GM23338 (cell line): ENCODE results near the gene RBM44. TPM values are rescaled to one million over a fixed set of nuclear protein-coding genes. Genes with fewer than 3 reads are reported as not detected.

Experiments used
- ATAC-seq: fragments of 200-7000 bp; cut with Tn5 transposase; 3 replicates; pipeline ENCODE4 v1.9.1; 2020
- DNase-seq: peaks from one replicate; pipeline ENCODE4 v3.0.0-alpha.2; 2015; ENCODE audit warnings: low spot score
- H2AFZ ChIP-seq: fragments of 200-600 bp; sonication (generic); 2 replicates; pipeline ENCODE4 v1.8.0; 2016; ENCODE audit warnings: antibody characterized with exemption, mild to moderate bottlenecking, moderate library complexity
- H3F3A ChIP-seq: fragments of 200-600 bp; sonication (generic); replicated peaks from 2 replicates; pipeline ENCODE4 v1.8.0; 2017; ENCODE audit warnings: antibody characterized with exemption, mixed run types, low read depth
- H3K27ac ChIP-seq: fragments of 200-600 bp; sonication (generic); 2 replicates; pipeline ENCODE4 v1.6.1; 2016; ENCODE audit warnings: low read depth
- H3K27me3 ChIP-seq: fragments of 200-600 bp; sonication (generic); 2 replicates; pipeline ENCODE4 v1.8.0; 2016; ENCODE audit warnings: mild to moderate bottlenecking, mixed run types, moderate library complexity; ENCODE audit not compliant: insufficient read depth
- H3K36me3 ChIP-seq: fragments of 200-600 bp; sonication (generic); 2 replicates; pipeline ENCODE4 v1.8.0; 2016; ENCODE audit warnings: mild to moderate bottlenecking; ENCODE audit not compliant: insufficient read depth
- H3K4me1 ChIP-seq: fragments of 200-600 bp; sonication (generic); 2 replicates; pipeline ENCODE4 v1.8.0; 2016; ENCODE audit warnings: mild to moderate bottlenecking, moderate library complexity; ENCODE audit not compliant: insufficient read depth
- H3K4me2 ChIP-seq: fragments of 200-600 bp; sonication (generic); 2 replicates; pipeline ENCODE4 v1.7.1; 2017; ENCODE audit warnings: mixed run types
- H3K4me3 ChIP-seq: fragments of 200-600 bp; sonication (generic); 2 replicates; pipeline ENCODE4 v1.6.1; 2016; ENCODE audit warnings: mixed run types
- H3K79me2 ChIP-seq: fragments of 200-600 bp; sonication (generic); replicated peaks from 2 replicates; pipeline ENCODE4 v1.8.0; 2017; ENCODE audit warnings: mild to moderate bottlenecking; ENCODE audit not compliant: insufficient read depth
- H3K9me2 ChIP-seq: fragments of 200-600 bp; sonication (generic); 2 replicates; pipeline ENCODE4 v1.8.0; 2017; ENCODE audit not compliant: insufficient read depth
- H4K20me1 ChIP-seq: fragments of 200-600 bp; sonication (generic); replicated peaks from 2 replicates; pipeline ENCODE4 v1.8.0; 2017; ENCODE audit warnings: mild to moderate bottlenecking; ENCODE audit not compliant: insufficient read depth
- H3K27ac Mint-ChIP-seq: 2 replicates; pipeline ENCODE4 v1.8.0; 2020; ENCODE audit warnings: inconsistent platforms, mild to moderate bottlenecking, moderate library complexity, mixed read lengths
- H3K27me3 Mint-ChIP-seq: 3 replicates; pipeline ENCODE4 v1.8.0; 2022; ENCODE audit warnings: low read depth, mild to moderate bottlenecking, moderate library complexity, mixed read lengths, inconsistent platforms; ENCODE audit not compliant: insufficient read depth, poor library complexity
- H3K36me3 Mint-ChIP-seq: 3 replicates; pipeline ENCODE4 v1.8.0; 2021; ENCODE audit warnings: low read depth, mild to moderate bottlenecking, inconsistent platforms, moderate library complexity, mixed read lengths
- H3K4me1 Mint-ChIP-seq: 3 replicates; pipeline ENCODE4 v1.8.0; 2020; ENCODE audit warnings: mild to moderate bottlenecking, inconsistent platforms, mixed read lengths
- H3K4me3 Mint-ChIP-seq: 3 replicates; pipeline ENCODE4 v1.8.0; 2021; ENCODE audit warnings: moderate library complexity, mild to moderate bottlenecking, inconsistent platforms, mixed read lengths
- H3K9me3 Mint-ChIP-seq: 3 replicates; pipeline ENCODE4 v1.8.0; 2020; ENCODE audit warnings: moderate library complexity, mild to moderate bottlenecking, inconsistent platforms, mixed read lengths
- EZH2 ChIP-seq: fragments of 200-600 bp; sonication (generic); IDR thresholded peaks from one replicate; pipeline ENCODE4 v1.8.0; 2017; ENCODE audit warnings: antibody characterized with exemption, mild to moderate bottlenecking, low read depth; ENCODE audit not compliant: unreplicated experiment
- EZH2phosphoT487 ChIP-seq: fragments of 200-600 bp; sonication (generic); IDR thresholded peaks from one replicate; pipeline ENCODE4 v1.8.1; 2018; ENCODE audit warnings: antibody characterized with exemption; ENCODE audit not compliant: unreplicated experiment
- NANOG ChIP-seq: IDR thresholded peaks from 2 replicates; pipeline ENCODE4 v1.6.1; 2016; ENCODE audit warnings: antibody characterized with exemption, borderline replicate concordance
- STAT1 ChIP-seq: IDR thresholded peaks from one replicate; pipeline ENCODE4 v1.6.1; 2016; ENCODE audit warnings: antibody characterized with exemption; ENCODE audit not compliant: unreplicated experiment
- ZNF114 ChIP-seq: fragments of 250-450 bp; sonication (Bioruptor Pico); IDR thresholded peaks from 2 replicates; pipeline ENCODE4 v1.5.0; 2020; ENCODE audit warnings: mild to moderate bottlenecking, moderate library complexity
- ZNF331 ChIP-seq: fragments of 250-450 bp; sonication (Bioruptor Pico); IDR thresholded peaks from 2 replicates; pipeline ENCODE4 v1.5.0; 2020; ENCODE audit warnings: low read depth, mild to moderate bottlenecking, moderate library complexity
- polyA plus RNA-seq: library from polyadenylated mRNA; unstranded; fragments of >200 nt; fragmentation: Nextera tagmentation; extraction: Ambion mirVana; gene quantifications from 2 replicates; pipeline ENCODE4 v1.2.1, GENCODE V29; 2016
- total RNA-seq: library from RNA; depleted of rRNA; stranded (reverse); fragments of >200 nt; shearing (Covaris generic); gene quantifications from 2 replicates; pipeline ENCODE4 v1.2.3, GENCODE V29; 2014
- TF ChIP-seq, protein P1 (sequence below), 2 experiments: fragments of 200-600 bp in 1 of 2; sonication (generic) in 1 of 2; conservative IDR thresholded peaks; 2 replicates each; pipeline versions ENCODE4 v1.5.1 to v1.6.1; 2016 to 2017; ENCODE audit warnings: antibody characterized with exemption in 2 of 2, low read depth in 2 of 2, mild to moderate bottlenecking in 2 of 2, moderate library complexity in 1 of 2
- TF ChIP-seq, protein P2 (sequence below): fragments of 250-450 bp; sonication (Bioruptor Pico); IDR thresholded peaks from 2 replicates; pipeline ENCODE4 v1.5.0; 2020; ENCODE audit warnings: mild to moderate bottlenecking, moderate library complexity
- TF ChIP-seq, protein P3 (sequence below): IDR thresholded peaks from one replicate; pipeline ENCODE4 v1.6.1; 2018; ENCODE audit warnings: antibody characterized with exemption; ENCODE audit not compliant: unreplicated experiment

Gene RBM44
- total and polyA plus RNA-seq, 2 experiments from 2014 or later, result 0.29 to 0.87 TPM

DNA sequence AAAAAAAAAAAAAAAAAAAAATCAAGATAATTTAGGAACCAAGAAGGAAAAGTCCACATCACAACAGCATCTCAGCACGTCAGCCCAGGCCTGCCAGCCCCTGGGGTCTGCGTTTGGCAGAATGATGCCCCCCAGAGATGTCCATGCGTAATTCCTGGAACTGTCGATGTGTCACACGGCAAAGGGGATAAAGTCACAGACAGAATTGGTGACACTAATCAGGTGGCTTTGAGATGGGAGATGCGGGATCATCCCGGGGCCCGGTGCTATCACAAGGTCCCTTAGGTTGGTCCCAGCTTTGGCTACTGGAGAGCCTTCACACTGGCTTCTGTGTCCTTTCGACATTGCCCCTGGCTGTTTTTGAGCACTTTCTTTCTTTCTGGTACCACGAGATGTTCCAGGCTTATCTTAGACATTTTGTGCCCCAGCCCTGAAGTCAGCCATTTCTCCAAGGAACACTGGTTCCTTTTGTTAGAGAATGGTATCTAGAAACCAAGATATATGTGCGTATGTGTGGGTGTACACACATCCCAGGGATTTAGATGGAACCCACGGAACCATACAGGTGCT, 81.5 kb downstream of the RBM44 start:
- H3F3A ChIP-seq, result no peaks in the 10 kb centered on the region
- Mint-ChIP-seq H3K9me3 (no peaks in the 10 kb centered on the region), H3K27ac (no peak overlapping the region), H3K4me1 (peaks cover 6% of the 10 kb centered on the region), H3K36me3 (no peaks in the 10 kb centered on the region), H3K4me3 (no peak overlapping the region), H3K27me3 (peaks cover 5% of the 10 kb centered on the region)
- no peak for TF ChIP-seq ZNF114 (CRISPR knock-in tag)
- TF ChIP-seq NANOG, result no peak
- TF ChIP-seq, protein P1, sequence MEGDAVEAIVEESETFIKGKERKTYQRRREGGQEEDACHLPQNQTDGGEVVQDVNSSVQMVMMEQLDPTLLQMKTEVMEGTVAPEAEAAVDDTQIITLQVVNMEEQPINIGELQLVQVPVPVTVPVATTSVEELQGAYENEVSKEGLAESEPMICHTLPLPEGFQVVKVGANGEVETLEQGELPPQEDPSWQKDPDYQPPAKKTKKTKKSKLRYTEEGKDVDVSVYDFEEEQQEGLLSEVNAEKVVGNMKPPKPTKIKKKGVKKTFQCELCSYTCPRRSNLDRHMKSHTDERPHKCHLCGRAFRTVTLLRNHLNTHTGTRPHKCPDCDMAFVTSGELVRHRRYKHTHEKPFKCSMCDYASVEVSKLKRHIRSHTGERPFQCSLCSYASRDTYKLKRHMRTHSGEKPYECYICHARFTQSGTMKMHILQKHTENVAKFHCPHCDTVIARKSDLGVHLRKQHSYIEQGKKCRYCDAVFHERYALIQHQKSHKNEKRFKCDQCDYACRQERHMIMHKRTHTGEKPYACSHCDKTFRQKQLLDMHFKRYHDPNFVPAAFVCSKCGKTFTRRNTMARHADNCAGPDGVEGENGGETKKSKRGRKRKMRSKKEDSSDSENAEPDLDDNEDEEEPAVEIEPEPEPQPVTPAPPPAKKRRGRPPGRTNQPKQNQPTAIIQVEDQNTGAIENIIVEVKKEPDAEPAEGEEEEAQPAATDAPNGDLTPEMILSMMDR (conservative IDR thresholded peaks at IDR 0.05; ENCODE audit: low read depth in 2 of 2), result no peak
- TF ChIP-seq, protein P2, sequence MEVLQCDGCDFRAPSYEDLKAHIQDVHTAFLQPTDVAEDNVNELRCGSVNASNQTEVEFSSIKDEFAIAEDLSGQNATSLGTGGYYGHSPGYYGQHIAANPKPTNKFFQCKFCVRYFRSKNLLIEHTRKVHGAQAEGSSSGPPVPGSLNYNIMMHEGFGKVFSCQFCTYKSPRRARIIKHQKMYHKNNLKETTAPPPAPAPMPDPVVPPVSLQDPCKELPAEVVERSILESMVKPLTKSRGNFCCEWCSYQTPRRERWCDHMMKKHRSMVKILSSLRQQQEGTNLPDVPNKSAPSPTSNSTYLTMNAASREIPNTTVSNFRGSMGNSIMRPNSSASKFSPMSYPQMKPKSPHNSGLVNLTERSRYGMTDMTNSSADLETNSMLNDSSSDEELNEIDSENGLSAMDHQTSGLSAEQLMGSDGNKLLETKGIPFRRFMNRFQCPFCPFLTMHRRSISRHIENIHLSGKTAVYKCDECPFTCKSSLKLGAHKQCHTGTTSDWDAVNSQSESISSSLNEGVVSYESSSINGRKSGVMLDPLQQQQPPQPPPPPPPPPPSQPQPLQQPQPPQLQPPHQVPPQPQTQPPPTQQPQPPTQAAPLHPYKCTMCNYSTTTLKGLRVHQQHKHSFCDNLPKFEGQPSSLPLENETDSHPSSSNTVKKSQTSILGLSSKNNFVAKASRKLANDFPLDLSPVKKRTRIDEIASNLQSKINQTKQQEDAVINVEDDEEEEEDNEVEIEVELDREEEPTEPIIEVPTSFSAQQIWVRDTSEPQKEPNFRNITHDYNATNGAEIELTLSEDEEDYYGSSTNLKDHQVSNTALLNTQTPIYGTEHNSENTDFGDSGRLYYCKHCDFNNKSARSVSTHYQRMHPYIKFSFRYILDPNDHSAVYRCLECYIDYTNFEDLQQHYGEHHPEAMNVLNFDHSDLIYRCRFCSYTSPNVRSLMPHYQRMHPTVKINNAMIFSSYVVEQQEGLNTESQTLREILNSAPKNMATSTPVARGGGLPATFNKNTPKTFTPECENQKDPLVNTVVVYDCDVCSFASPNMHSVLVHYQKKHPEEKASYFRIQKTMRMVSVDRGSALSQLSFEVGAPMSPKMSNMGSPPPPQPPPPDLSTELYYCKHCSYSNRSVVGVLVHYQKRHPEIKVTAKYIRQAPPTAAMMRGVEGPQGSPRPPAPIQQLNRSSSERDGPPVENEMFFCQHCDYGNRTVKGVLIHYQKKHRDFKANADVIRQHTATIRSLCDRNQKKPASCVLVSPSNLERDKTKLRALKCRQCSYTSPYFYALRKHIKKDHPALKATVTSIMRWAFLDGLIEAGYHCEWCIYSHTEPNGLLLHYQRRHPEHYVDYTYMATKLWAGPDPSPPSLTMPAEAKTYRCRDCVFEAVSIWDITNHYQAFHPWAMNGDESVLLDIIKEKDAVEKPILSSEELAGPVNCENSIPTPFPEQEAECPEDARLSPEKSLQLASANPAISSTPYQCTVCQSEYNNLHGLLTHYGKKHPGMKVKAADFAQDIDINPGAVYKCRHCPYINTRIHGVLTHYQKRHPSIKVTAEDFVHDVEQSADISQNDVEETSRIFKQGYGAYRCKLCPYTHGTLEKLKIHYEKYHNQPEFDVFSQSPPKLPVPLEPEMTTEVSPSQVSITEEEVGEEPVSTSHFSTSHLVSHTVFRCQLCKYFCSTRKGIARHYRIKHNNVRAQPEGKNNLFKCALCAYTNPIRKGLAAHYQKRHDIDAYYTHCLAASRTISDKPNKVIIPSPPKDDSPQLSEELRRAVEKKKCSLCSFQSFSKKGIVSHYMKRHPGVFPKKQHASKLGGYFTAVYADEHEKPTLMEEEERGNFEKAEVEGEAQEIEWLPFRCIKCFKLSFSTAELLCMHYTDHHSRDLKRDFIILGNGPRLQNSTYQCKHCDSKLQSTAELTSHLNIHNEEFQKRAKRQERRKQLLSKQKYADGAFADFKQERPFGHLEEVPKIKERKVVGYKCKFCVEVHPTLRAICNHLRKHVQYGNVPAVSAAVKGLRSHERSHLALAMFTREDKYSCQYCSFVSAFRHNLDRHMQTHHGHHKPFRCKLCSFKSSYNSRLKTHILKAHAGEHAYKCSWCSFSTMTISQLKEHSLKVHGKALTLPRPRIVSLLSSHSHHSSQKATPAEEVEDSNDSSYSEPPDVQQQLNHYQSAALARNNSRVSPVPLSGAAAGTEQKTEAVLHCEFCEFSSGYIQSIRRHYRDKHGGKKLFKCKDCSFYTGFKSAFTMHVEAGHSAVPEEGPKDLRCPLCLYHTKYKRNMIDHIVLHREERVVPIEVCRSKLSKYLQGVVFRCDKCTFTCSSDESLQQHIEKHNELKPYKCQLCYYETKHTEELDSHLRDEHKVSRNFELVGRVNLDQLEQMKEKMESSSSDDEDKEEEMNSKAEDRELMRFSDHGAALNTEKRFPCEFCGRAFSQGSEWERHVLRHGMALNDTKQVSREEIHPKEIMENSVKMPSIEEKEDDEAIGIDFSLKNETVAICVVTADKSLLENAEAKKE (CRISPR knock-in tag), result no peak
- TF ChIP-seq EZH2phosphoT487, result no peak
- TF ChIP-seq, protein P3, sequence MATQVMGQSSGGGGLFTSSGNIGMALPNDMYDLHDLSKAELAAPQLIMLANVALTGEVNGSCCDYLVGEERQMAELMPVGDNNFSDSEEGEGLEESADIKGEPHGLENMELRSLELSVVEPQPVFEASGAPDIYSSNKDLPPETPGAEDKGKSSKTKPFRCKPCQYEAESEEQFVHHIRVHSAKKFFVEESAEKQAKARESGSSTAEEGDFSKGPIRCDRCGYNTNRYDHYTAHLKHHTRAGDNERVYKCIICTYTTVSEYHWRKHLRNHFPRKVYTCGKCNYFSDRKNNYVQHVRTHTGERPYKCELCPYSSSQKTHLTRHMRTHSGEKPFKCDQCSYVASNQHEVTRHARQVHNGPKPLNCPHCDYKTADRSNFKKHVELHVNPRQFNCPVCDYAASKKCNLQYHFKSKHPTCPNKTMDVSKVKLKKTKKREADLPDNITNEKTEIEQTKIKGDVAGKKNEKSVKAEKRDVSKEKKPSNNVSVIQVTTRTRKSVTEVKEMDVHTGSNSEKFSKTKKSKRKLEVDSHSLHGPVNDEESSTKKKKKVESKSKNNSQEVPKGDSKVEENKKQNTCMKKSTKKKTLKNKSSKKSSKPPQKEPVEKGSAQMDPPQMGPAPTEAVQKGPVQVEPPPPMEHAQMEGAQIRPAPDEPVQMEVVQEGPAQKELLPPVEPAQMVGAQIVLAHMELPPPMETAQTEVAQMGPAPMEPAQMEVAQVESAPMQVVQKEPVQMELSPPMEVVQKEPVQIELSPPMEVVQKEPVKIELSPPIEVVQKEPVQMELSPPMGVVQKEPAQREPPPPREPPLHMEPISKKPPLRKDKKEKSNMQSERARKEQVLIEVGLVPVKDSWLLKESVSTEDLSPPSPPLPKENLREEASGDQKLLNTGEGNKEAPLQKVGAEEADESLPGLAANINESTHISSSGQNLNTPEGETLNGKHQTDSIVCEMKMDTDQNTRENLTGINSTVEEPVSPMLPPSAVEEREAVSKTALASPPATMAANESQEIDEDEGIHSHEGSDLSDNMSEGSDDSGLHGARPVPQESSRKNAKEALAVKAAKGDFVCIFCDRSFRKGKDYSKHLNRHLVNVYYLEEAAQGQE, result no peak
- TF ChIP-seq ZNF331 (CRISPR knock-in tag), result no peak
- TF ChIP-seq EZH2, result no peak
- no peak for TF ChIP-seq STAT1
- no peaks in the 10 kb centered on the region for H3K36me3 ChIP-seq
- no peak overlapping the region for H3K4me3 ChIP-seq
- no peaks in the 10 kb centered on the region for H3K4me1 ChIP-seq
- H3K27ac ChIP-seq, result no peak overlapping the region
- no peak overlapping the region for H2AFZ ChIP-seq
- no peaks in the 10 kb centered on the region for H3K27me3 ChIP-seq
- no peaks in the 10 kb centered on the region for H3K9me2 ChIP-seq
- ATAC-seq, result no peak
- H3K4me2 ChIP-seq, result no peak overlapping the region
- no peaks in the 10 kb centered on the region for H3K79me2 ChIP-seq
- no peak for DNase-seq
- no peaks in the 10 kb centered on the region for H4K20me1 ChIP-seq
